Fibroblast of villous mesenchyme (primary cell): ENCODE measurements around the gene MICAL3. TPM values are rescaled to one million over a fixed set of nuclear protein-coding genes. Genes with fewer than 3 reads are reported as not detected.

Experiments used
- DNase-seq: peaks from one replicate; pipeline ENCODE4 v3.0.0-alpha.2; 2010; ENCODE audit warnings: low read depth
- H3K4me3 ChIP-seq: 2 replicates; pipeline ENCODE4 v1.5.1; 2011; ENCODE audit warnings: low read depth, mild to moderate bottlenecking, low read length
- CTCF ChIP-seq: IDR thresholded peaks from 2 replicates; pipeline ENCODE4 v1.5.1; 2012; ENCODE audit warnings: low read depth, mild to moderate bottlenecking, low read length; ENCODE audit not compliant: insufficient read depth
- total RNA-seq: library from RNA; depleted of rRNA; stranded (reverse); fragments of >200 nt; gene quantifications from 2 replicates; pipeline ENCODE4 v1.2.3, GENCODE V29; 2012

MICAL3 gene
- total RNA-seq, 1 donor = 39.7 TPM

GRCh38 chr22:17827466-17827865 is 196.9 kb downstream of the MICAL3 start:
- TF ChIP-seq CTCF = no peak
- H3K4me3 ChIP-seq = no peak overlapping the region
- DNase-seq = no peak

- H3K4me3 ChIP-seq = no peak overlapping the region
- TF ChIP-seq CTCF = no peak
- DNase-seq = no peak
Observed at GRCh38 chr22:17825876-17826550, 198.3 kb downstream of the MICAL3 start.

- TF ChIP-seq CTCF = no peak
- no peak overlapping the region for H3K4me3 ChIP-seq
- no peak for DNase-seq
Observed at GRCh38 chr22:17824457-17824856, 199.9 kb downstream of the MICAL3 start.

GRCh38 chr22:17823964-17824363 is 200.4 kb downstream of the MICAL3 start:
- TF ChIP-seq CTCF = no peak
- no peak overlapping the region for H3K4me3 ChIP-seq
- no peak for DNase-seq

- no peak for DNase-seq
- no peak for TF ChIP-seq CTCF
- H3K4me3 ChIP-seq = no peak overlapping the region
Observed at GRCh38 chr22:17823226-17823625, 201.1 kb downstream of the MICAL3 start.

GRCh38 chr22:17822087-17822486 is 202.3 kb downstream of the MICAL3 start:
- H3K4me3 ChIP-seq = no peak overlapping the region
- no peak for TF ChIP-seq CTCF
- DNase-seq = no peak

- no peak for DNase-seq
- TF ChIP-seq CTCF = no peak
- no peak overlapping the region for H3K4me3 ChIP-seq
Observed at GRCh38 chr22:17820879-17821439, 203.4 kb downstream of the MICAL3 start.
